Glutamatergic neuron (in vitro differentiated cells): ENCODE measurements around the gene TRPC4AP. TPM values are rescaled to one million over a fixed set of nuclear protein-coding genes. Genes with fewer than 3 reads are reported as not detected.
"Not testable (repeated sequence)": the region's sequence is repeated elsewhere in the genome, so short reads cannot be mapped to it uniquely, and the experiment has no call there.

Experiments used
- DNase-seq: peaks from one replicate; pipeline ENCODE4 v3.0.0; 2022
- H3K27ac Mint-ChIP-seq: one replicate; pipeline ENCODE4 v1.8.0; 2020; ENCODE audit warnings: mild to moderate bottlenecking, mixed read lengths, inconsistent platforms; ENCODE audit not compliant: unreplicated experiment
- H3K27me3 Mint-ChIP-seq: one replicate; pipeline ENCODE4 v1.8.0; 2020; ENCODE audit warnings: mild to moderate bottlenecking, moderate library complexity, mixed read lengths, inconsistent platforms; ENCODE audit not compliant: unreplicated experiment
- H3K36me3 Mint-ChIP-seq: one replicate; pipeline ENCODE4 v1.8.0; 2020; ENCODE audit warnings: mild to moderate bottlenecking, mixed read lengths, inconsistent platforms; ENCODE audit not compliant: unreplicated experiment
- H3K4me1 Mint-ChIP-seq: one replicate; pipeline ENCODE4 v1.8.0; 2020; ENCODE audit warnings: mild to moderate bottlenecking, low read depth, mixed read lengths, inconsistent platforms; ENCODE audit not compliant: unreplicated experiment
- H3K4me3 Mint-ChIP-seq: one replicate; pipeline ENCODE4 v1.8.0; 2020; ENCODE audit warnings: mild to moderate bottlenecking, mixed read lengths, inconsistent platforms; ENCODE audit not compliant: unreplicated experiment
- H3K9me3 Mint-ChIP-seq: one replicate; pipeline ENCODE4 v1.8.0; 2020; ENCODE audit warnings: mild to moderate bottlenecking, moderate library complexity, mixed read lengths, inconsistent platforms; ENCODE audit not compliant: unreplicated experiment
- total RNA-seq: library from RNA; stranded (reverse); fragmentation: NEBNext Ultra II Directional; extraction: Animal tissue kit (Norgen Biotek cat#: 25700); gene quantifications from one replicate; pipeline ENCODE4 v1.2.1, GENCODE V29; 2021; ENCODE audit not compliant: unreplicated experiment
- TF ChIP-seq, protein P1 (sequence below): fragments of 200-600 bp; sonication (generic); IDR thresholded peaks from one replicate; pipeline ENCODE4 v1.5.0; 2021; ENCODE audit not compliant: partially characterized antibody, unreplicated experiment

TRPC4AP gene
- total RNA-seq, 1 donor from 2014 or later, result 67.5 TPM

DNA sequence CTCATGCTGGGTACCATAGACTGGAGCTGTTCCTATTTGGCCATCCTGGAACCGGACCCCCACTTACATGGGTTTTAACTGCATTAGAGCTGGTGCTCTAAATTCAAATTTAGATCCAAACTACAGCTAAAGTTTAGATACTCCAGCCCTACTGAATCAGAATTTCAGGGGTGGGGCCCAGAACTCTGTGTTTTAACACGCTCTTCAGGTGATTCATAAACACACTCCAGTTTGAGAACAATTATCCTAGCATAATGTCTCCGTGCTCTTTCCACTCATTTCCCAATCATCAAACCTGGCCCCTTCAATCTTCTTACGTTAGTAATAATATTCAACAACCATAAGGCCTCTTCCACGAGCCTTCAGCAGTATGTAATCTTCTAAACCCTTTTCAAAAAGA, 15.3 kb downstream of the TRPC4AP start:
- Mint-ChIP-seq H3K4me3 (no peak overlapping the region), H3K27ac (no peak overlapping the region), H3K4me1 (peaks cover 2% of the 10 kb centered on the region), H3K9me3 (peaks cover 16% of the 10 kb centered on the region), H3K27me3 (peaks cover 3% of the 10 kb centered on the region), H3K36me3 (peaks cover 41% of the 10 kb centered on the region)
- TF ChIP-seq, protein P1, sequence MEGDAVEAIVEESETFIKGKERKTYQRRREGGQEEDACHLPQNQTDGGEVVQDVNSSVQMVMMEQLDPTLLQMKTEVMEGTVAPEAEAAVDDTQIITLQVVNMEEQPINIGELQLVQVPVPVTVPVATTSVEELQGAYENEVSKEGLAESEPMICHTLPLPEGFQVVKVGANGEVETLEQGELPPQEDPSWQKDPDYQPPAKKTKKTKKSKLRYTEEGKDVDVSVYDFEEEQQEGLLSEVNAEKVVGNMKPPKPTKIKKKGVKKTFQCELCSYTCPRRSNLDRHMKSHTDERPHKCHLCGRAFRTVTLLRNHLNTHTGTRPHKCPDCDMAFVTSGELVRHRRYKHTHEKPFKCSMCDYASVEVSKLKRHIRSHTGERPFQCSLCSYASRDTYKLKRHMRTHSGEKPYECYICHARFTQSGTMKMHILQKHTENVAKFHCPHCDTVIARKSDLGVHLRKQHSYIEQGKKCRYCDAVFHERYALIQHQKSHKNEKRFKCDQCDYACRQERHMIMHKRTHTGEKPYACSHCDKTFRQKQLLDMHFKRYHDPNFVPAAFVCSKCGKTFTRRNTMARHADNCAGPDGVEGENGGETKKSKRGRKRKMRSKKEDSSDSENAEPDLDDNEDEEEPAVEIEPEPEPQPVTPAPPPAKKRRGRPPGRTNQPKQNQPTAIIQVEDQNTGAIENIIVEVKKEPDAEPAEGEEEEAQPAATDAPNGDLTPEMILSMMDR, result no peak
- no peak for DNase-seq

DNA sequence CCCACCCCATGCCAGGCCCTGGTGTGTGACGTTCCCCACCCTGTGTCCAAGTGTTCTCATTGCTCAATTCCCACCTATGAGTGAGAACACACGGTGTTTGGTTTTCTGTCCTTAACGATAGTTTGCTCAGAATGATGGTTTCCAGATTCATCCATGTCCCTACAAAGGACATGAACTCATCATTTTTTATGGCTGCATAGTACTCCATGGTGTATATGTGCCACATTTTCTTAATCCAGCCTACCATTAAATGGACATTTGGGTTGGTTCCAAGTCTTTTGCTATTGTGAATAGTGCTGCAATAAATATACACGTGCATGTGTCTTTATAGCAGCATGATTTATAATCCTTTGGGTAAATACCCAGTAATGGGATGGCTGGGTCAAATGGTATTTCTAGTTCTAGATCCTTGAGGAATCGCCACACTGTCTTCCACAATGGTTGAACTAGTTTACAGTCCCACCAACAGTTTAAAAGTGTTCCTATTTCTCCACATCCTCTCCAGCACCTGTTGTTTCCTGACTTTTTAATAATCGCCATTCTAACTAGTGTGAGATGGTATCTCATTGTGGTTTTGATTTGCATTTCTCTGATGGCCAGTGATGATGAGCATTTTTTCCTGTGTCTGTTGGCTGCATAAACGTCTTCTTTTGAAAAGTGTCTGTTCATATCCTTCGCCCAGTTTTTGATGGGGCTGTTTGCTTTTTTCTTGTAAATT, 21.0 kb downstream of the TRPC4AP start:
- not testable (repeated sequence) for DNase-seq, H3K4me3 Mint-ChIP-seq, H3K27me3 Mint-ChIP-seq, H3K27ac Mint-ChIP-seq, H3K4me1 Mint-ChIP-seq
- Mint-ChIP-seq H3K36me3 (peaks cover 29% of the 10 kb centered on the region), H3K9me3 (peaks cover 12% of the 10 kb centered on the region)

DNA sequence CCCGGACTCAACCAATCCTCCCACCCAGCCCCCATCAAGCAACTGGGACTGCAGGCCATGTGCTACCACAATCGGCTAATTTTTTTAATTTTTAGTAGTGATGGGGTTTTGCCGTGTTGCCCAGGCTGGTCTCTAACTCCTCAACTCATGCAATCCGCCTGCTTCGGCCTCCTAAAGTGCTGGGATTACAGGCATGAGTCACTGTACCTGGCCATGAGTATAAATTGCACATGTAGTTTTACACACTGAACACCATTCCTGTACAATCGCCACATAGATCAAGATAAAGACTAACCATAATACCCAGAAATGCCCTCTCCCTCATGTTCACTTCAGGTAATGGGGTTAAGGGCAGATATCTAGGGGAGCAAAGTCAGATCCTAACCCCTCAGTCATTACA, 26.4 kb downstream of the TRPC4AP start:
- no peak for DNase-seq
- Mint-ChIP-seq H3K4me1 (peaks cover 5% of the 10 kb centered on the region), H3K27me3 (no peaks in the 10 kb centered on the region), H3K36me3 (no peaks in the 10 kb centered on the region), H3K9me3 (no peaks in the 10 kb centered on the region), H3K4me3 (no peak overlapping the region), H3K27ac (no peak overlapping the region)
- TF ChIP-seq, protein P1, result no peak

DNA sequence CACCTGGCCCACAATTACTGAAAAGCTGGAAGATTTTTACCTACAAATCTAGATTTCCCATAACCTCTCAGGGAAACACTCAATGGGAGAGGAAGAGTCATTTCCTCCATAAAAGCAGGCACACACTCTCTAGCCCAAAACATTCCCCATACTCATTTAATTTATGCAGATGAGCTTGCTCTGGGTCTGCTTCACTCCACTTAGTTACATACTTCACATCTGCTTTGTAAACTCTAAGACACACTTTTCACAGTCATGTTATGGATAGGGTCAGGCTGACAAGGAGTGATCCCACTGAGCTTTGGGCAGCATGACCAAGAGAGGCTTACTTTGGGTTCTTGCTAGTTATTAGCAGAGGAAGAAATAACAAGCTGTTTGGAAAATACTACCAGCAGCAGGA, 27.4 kb downstream of the TRPC4AP start:
- no peaks in the 10 kb centered on the region for H3K27me3 Mint-ChIP-seq
- no peak for DNase-seq
- H3K36me3 Mint-ChIP-seq, result peaks cover under 1% of the 10 kb centered on the region
- H3K9me3 Mint-ChIP-seq, result no peaks in the 10 kb centered on the region
- no peak overlapping the region for H3K27ac Mint-ChIP-seq
- no peak overlapping the region for H3K4me3 Mint-ChIP-seq
- TF ChIP-seq, protein P1, result no peak
- peaks cover 5% of the 10 kb centered on the region for H3K4me1 Mint-ChIP-seq

DNA sequence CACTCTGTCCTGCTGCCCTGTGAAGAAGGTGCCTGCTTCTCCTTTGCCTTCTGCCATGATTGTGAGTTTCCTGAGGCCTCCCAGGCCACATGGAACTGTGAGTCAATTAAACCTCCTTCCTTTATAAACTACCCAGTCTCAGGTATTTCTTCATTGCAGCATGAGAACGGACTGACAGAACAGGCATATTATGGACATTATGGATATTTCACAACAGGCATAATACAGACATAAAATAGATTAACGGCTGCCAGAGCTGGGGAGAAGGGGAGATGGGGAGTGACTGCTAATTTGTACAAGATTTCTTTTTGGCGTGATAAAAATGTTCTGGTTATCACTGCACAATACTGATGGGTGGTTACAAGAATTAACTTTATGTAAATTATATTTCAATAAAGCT, 29.4 kb downstream of the TRPC4AP start:
- H3K9me3 Mint-ChIP-seq, result no peaks in the 10 kb centered on the region
- peaks cover 13% of the 10 kb centered on the region for H3K36me3 Mint-ChIP-seq
- no peak overlapping the region for H3K4me3 Mint-ChIP-seq
- no peak overlapping the region for H3K27ac Mint-ChIP-seq
- TF ChIP-seq, protein P1, result no peak
- DNase-seq, result no peak
- peaks cover 5% of the 10 kb centered on the region for H3K4me1 Mint-ChIP-seq
- H3K27me3 Mint-ChIP-seq, result no peaks in the 10 kb centered on the region
